Stimulated activated CD4-positive, alpha-beta T cell treated with anti-CD3 and anti-CD28 coated beads, Interleukin-15, amount 100 ng/mL, for 24 hours (primary cell): ENCODE measurements around the gene GALNTL6.

Experiments
- DNase-seq: peaks from one replicate; pipeline ENCODE4 v3.0.0-alpha.2; 2020

GALNTL6 gene

GRCh38 chr4:172243551-172243950 is 430.3 kb downstream of the GALNTL6 start:
- no peak for DNase-seq

- DNase-seq, result no peak
Measured at GRCh38 chr4:172245516-172245915, 432.3 kb downstream of the GALNTL6 start.

GRCh38 chr4:172253409-172253808 is 440.2 kb downstream of the GALNTL6 start:
- DNase-seq, result no peak

GRCh38 chr4:172256820-172257219 is 443.6 kb downstream of the GALNTL6 start:
- DNase-seq, result no peak

GRCh38 chr4:172270397-172270796 is 457.2 kb downstream of the GALNTL6 start:
- DNase-seq, result no peak

- DNase-seq, result no peak
Measured at GRCh38 chr4:172287117-172287516, 473.9 kb downstream of the GALNTL6 start.

- no peak for DNase-seq
Measured at GRCh38 chr4:172305698-172306097, 492.5 kb downstream of the GALNTL6 start.

- DNase-seq, result no peak
Measured at GRCh38 chr4:172308078-172308477, 494.9 kb downstream of the GALNTL6 start.

GRCh38 chr4:172311682-172312081 is 498.5 kb downstream of the GALNTL6 start:
- DNase-seq, result no peak

- DNase-seq, result no peak
Measured at GRCh38 chr4:172323288-172323687, 510.1 kb downstream of the GALNTL6 start.

- DNase-seq, result no peak
Measured at GRCh38 chr4:172344308-172344938, 531.2 kb downstream of the GALNTL6 start.

GRCh38 chr4:172348426-172348825 is 535.2 kb downstream of the GALNTL6 start:
- DNase-seq, result no peak

- no peak for DNase-seq
Measured at GRCh38 chr4:172352356-172352755, 539.2 kb downstream of the GALNTL6 start.

GRCh38 chr4:172356016-172356415 is 542.8 kb downstream of the GALNTL6 start:
- DNase-seq, result no peak

- no peak for DNase-seq
Measured at GRCh38 chr4:172357006-172357540, 543.9 kb downstream of the GALNTL6 start.

- DNase-seq, result no peak
Measured at GRCh38 chr4:172362569-172362968, 549.4 kb downstream of the GALNTL6 start.

- no peak for DNase-seq
Measured at GRCh38 chr4:172369471-172369959, 556.3 kb downstream of the GALNTL6 start.

GRCh38 chr4:172377486-172378140 is 564.4 kb downstream of the GALNTL6 start:
- DNase-seq, result no peak

GRCh38 chr4:172379834-172380233 is 566.6 kb downstream of the GALNTL6 start:
- no peak for DNase-seq

- no peak for DNase-seq
Measured at GRCh38 chr4:172390331-172390730, 577.1 kb downstream of the GALNTL6 start.

- DNase-seq, result no peak
Measured at GRCh38 chr4:172392741-172393140, 579.5 kb downstream of the GALNTL6 start.

- no peak for DNase-seq
Measured at GRCh38 chr4:172393220-172393619, 580.0 kb downstream of the GALNTL6 start.

- no peak for DNase-seq
Measured at GRCh38 chr4:172404676-172405075, 591.5 kb downstream of the GALNTL6 start.

GRCh38 chr4:172410363-172410762 is 597.2 kb downstream of the GALNTL6 start:
- no peak for DNase-seq
